Right renal cortex interstitium (tissue), 3 donors: ENCODE measurements around the gene PRR19. TPM values are rescaled to one million over a fixed set of nuclear protein-coding genes. Genes with fewer than 3 reads are reported as not detected.

ENCODE experiments used
- DNase-seq, 3 donors: peaks; one replicate each; pipeline ENCODE4 v3.0.0-alpha.2; 2013; ENCODE audit warnings: low read depth in 3 of 3, low spot score in 2 of 3
- polyA plus RNA-seq, 3 donors: library from polyadenylated mRNA; unstranded; fragments of 120-200 nt; gene quantifications; one replicate each; pipeline ENCODE4 v1.2.1, GENCODE V29; 2013; ENCODE audit not compliant: insufficient read length in 3 of 3

Gene PRR19
- polyA plus RNA-seq, 3 donors: 0.86 to 1.6 (median 1.3) TPM

GRCh38 chr19:42292963-42293362, 9.0 kb upstream of the PRR19 start:
- DNase-seq: no peak

DNA sequence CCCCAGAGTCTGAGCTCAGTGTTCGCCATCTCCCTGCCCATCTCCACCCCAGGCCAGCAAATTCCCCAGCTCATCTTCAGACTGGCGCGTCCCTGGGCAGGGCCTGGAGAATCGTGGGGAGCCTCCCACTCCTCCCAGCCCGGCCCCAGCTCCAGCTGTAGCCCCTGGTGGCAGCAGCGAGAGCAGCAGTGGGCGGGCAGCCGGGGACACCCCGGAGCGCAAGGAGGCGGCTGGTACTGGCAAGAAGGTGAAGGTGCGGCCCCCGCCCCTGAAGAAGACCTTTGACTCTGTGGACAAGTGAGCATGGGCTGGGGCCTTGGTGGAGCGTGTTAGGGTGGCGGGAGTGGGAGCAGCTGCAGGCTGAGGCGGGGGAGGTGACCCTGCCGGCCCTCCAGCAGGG, 8.4 kb upstream of the PRR19 start:
- DNase-seq: no peak

DNA sequence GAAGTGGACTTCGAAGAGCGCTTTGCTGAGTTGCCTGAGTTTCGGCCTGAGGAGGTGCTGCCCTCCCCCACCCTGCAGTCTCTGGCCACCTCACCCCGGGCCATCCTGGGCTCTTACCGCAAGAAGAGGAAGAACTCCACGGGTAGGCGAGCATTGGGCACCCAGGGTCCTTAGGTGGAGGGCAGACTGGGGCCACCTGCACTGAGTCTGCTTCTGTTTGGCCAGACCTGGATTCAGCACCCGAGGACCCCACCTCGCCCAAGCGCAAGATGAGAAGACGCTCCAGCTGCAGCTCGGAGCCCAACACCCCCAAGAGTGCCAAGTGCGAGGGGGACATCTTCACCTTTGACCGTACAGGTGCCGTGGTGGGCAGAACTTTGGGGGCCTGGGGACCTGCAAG, 8.0 kb upstream of the PRR19 start:
- DNase-seq: no peak

DNA sequence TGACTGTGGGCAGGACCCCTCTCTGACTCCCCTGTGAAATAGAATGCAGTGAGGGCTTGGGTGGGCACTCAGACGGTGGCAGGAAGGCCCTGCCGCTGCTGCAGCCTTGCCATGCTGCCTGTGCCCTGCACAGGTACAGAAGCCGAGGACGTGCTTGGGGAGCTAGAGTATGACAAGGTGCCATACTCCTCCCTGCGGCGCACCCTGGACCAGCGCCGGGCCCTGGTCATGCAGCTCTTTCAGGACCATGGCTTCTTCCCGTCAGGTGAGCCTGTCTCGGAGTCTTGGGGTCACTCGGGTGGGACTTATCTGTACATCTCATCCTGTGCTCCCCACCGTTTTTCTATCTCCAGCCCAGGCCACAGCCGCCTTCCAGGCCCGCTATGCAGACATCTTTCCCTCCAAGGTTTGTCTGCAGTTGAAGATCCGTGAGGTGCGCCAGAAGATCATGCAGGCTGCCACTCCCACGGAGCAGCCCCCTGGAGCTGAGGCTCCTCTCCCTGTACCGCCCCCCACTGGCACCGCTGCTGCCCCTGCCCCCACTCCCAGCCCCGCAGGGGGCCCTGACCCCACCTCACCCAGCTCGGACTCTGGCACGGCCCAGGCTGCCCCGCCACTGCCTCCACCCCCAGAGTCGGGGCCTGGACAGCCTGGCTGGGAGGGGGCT, 7.3 kb upstream of the PRR19 start:
- no peak for DNase-seq

- DNase-seq: no peak
Observed at GRCh38 chr19:42295342-42295741, 6.6 kb upstream of the PRR19 start.

GRCh38 chr19:42295831-42296525, 6.0 kb upstream of the PRR19 start:
- no peak for DNase-seq

- DNase-seq: no peak
Observed at GRCh38 chr19:42297039-42297438, 4.9 kb upstream of the PRR19 start.

- no peak for DNase-seq
Observed at GRCh38 chr19:42303101-42303464, 1.2 kb downstream of the PRR19 start.

GRCh38 chr19:42303876-42304275, 1.9 kb downstream of the PRR19 start:
- DNase-seq: no peak

- no peak for DNase-seq
Observed at GRCh38 chr19:42306646-42307045, 4.7 kb downstream of the PRR19 start.

DNA sequence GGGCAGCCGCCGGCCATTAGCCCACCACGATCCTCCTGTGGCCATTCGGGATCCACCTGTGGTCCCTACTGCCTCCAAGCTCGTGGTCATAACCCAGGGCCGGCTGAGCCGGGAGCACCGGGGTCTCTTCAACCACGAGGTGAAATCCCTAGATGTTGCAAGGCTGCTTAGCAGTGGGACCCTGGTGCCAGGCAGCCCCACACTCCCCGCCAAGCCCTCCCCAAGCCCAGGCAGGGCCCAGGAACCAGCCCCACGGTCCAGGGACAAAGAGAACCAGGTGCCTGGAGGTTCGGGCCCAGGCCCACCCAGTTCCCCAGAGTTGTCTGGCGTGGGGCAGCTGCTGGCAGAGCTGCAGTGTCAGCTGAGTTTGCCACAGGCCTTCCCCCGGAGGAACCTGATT, 7.8 kb downstream of the PRR19 start:
- DNase-seq: no peak

- no peak for DNase-seq
Observed at GRCh38 chr19:42311657-42312056, 9.7 kb downstream of the PRR19 start.

DNA sequence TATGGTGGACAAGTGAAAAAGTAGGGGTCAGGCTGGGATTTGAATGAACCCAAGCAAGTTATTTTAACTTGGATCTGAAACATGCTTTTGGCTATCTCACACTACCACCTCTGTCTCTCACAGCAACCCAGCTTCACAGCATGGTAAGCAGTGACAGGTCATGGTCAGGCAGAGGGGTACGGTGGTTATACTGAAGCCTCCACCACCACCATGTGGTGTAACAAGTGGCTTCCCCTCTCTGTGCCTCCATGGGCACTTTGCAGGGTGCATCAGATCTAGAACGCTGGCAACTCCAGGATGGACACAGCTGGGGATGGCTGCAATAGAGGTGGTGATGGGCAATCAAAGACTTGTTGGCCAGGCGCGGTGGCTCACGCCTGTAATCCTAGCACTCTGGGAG, 10.4 kb downstream of the PRR19 start:
- no peak for DNase-seq

GRCh38 chr19:42313096-42313839, 11.3 kb downstream of the PRR19 start, which contains the start of gene TMEM145:
TSS of gene TMEM145 (plus strand) at chr19:42313309. CDS start at chr19:42313377, 68 bp downstream.
- peak in 1 of 3 donors; percentile 62 for DNase-seq

DNA sequence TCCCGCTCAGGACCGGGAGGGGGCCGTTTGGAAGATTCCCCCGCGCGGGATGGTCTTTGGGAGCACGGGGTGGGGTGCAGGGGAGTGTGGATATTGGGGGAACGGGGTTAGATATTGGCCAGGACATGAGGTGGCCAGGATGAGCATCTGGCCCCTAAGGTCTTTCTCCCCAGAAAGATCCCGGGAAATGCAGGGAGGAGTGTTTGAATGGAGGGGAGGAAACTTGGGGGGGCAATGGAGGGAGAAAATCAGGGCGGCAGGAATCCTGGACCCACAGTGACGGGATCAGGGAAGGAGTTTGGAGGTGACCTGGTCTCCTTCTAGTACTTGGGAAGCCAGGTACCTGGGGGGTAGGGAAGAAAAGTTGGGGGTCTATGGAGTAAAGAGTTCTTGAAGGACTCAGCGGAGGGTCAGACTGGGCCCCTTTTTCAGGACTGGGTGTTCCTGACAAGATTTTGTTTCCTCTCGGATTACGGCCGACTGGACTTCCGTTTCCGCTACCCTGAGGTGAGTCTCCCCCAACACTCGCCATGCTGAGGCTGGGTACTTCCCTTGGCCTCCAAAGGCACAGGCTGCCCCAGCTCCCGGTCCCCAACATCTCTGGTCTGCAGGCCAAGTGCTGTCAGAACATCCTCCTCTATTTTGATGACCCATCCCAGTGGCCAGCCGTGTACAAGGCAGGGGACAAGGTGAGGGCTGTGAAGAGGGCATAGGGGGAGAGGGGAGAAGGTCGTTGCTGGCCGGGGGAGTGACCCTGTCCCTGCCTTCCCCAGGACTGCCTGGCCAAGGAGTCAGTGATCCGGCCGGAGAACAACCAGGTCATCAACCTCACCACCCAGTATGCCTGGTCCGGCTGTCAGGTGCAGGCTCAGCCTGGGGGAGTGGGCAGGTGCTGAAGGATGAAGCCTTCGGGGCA, 12.2 kb downstream of the PRR19 start:
- no peak for DNase-seq

DNA sequence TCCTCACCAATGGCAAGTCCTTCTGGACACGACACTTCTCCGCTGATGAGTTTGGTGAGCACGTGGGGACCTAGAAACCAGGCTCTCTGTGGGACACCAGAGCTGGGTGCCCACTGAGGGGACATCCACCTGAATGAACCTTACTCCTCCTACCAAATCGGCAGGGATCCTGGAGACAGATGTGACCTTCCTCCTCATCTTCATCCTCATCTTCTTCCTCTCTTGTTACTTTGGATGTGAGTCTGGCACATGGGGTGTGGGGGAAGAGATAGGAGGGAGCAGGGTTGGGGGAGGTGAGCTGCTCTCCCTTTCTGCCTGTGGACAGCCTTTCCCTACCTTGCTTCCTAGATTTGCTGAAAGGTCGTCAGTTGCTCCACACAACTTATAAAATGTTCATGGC, 13.1 kb downstream of the PRR19 start:
- DNase-seq: no peak

DNA sequence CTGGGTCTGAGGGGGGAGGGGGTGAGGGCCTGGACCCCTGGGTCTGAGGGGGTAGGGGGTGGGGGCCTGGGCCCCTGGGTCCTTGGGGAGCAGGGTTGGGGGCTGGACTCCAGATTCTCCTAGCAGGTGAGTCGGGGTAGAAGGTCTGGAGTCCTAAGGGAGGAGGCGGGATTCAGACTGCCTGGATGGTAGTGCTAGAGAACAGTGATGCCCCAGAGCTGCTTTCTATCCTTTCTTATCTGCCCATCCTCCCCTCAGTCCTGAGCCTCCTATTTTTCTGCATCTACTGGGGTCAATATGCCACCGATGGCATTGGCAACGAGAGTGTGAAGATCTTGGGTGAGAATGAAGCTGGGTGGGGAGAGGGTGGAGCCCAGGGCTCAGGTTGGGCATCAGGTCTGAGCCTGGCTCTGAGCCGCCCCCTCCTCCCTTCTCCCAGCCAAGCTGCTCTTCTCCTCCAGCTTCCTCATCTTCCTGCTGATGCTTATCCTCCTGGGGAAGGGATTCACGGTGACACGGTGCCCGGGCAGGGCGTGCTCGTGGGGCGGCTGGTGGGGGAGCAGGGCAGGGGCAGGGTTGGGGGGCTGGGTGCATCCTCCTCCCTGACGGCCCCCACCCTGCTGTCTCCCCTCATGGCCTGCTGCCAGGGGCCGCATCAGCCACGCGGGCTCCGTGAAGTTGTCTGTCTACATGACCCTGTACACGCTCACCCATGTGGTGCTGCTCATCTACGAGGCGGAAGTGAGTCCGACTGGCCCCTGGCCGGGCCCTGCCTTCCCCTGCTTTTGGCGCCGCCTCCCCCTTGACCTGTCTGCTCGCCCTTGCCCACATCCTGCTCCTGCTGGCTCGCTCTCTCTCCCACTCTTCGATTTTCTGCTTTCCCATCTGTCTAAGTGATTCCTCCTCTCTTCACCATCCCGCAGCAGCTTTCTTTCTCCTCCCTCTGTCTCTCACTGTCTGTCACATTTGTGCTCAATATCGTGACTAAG, 14.6 kb downstream of the PRR19 start:
- DNase-seq: no peak

- no peak for DNase-seq
Observed at GRCh38 chr19:42317535-42317934, 15.6 kb downstream of the PRR19 start.

DNA sequence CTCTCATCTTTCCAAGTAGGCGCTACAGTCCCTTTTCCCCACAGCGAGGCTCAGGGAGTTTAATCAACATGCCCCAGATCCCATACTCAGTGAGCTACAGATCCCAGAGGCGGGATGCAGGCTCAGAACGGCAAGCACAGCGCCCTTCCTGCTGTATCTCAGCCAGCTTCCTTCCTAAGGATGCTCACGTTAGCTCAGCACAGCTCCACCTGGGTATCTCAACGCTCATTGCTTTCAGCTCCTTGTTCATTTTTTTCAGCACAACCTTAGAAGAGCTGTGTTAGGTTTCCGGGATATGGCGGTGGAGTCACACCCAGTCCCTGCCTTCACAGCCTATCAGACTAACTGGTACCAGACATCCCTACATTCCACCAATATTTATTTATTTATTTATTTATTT, 20.4 kb downstream of the PRR19 start:
- DNase-seq: no peak

- DNase-seq: no peak
Observed at GRCh38 chr19:42323473-42323851, 21.5 kb downstream of the PRR19 start.
